ENCODE results near the gene ZNF672. TPM values are rescaled to one million over a fixed set of nuclear protein-coding genes. Genes with fewer than 3 reads are reported as not detected.
"Not testable (repeated sequence)": the region's sequence is repeated elsewhere in the genome, so short reads cannot be mapped to it uniquely, and the experiment has no call there.

Gene ZNF672
- total RNA-seq, 1 experiment from 2014 or later = 29.1 TPM

- no peak overlapping the region for H3K4me3 Mint-ChIP-seq (ENCODE audit: unreplicated experiment)
Measured at GRCh38 chr1:248802454-248802853, 35.6 kb upstream of the ZNF672 start.

GRCh38 chr1:248803501-248803900 is 34.5 kb upstream of the ZNF672 start:
- BruUV-seq (replicated peaks) = not testable (repeated sequence)

More at GRCh38 chr1:248802454-248802853, 35.6 kb upstream of the ZNF672 start:
- CTCF ChIA-PET = no interaction called here
- intact Hi-C loops (cut with micrococcal nuclease; ENCODE audit: unreplicated experiment) = no loop called here
- Histone ChIP-seq H3K9me3 (no peaks in the 10 kb centered on the region), H3K4me3 (ENCODE audit: low read depth, low read length) (no peak overlapping the region), H3K27me3 (replicated peaks; ENCODE audit: control insufficient read depth, insufficient read depth, low read length) (no peaks in the 10 kb centered on the region), H3K4me1 (no peaks in the 10 kb centered on the region), H3K36me3 (ENCODE audit: control insufficient read depth, insufficient read depth, low read length) (no peaks in the 10 kb centered on the region)
- BruUV-seq (replicated peaks) = no TSS peak
- Mint-ChIP-seq H3K27ac (ENCODE audit: unreplicated experiment) (no peak overlapping the region), H3K27me3 (ENCODE audit: insufficient read depth, unreplicated experiment) (peaks cover 3% of the 10 kb centered on the region), H3K36me3 (ENCODE audit: insufficient read depth, unreplicated experiment) (peaks cover 5% of the 10 kb centered on the region), H3K4me1 (ENCODE audit: low read depth, unreplicated experiment) (peaks cover 7% of the 10 kb centered on the region), H3K9me3 (ENCODE audit: unreplicated experiment) (peaks cover 13% of the 10 kb centered on the region)
- TF ChIP-seq CTCF (IDR thresholded peaks at IDR 0.05; ENCODE audit: insufficient read depth in 1 of 2, low read depth in 1 of 2, low read length in 1 of 2, severe bottlenecking in 1 of 2, unreplicated experiment in 1 of 2) = no peak
- no peak for DNase-seq
- POLR2A ChIA-PET = no interaction called here

GRCh38 chr1:248804771-248805681 is 33.0 kb upstream of the ZNF672 start:
- Histone ChIP-seq H3K9me3 (no peaks in the 10 kb centered on the region), H3K4me1 (no peaks in the 10 kb centered on the region), H3K36me3 (ENCODE audit: control insufficient read depth, insufficient read depth, low read length) (no peaks in the 10 kb centered on the region), H3K4me3 (ENCODE audit: low read depth, low read length) (no peak overlapping the region), H3K27me3 (replicated peaks; ENCODE audit: control insufficient read depth, insufficient read depth, low read length) (no peaks in the 10 kb centered on the region)
- Mint-ChIP-seq H3K4me3 (ENCODE audit: unreplicated experiment) (no peak overlapping the region), H3K9me3 (ENCODE audit: unreplicated experiment) (peaks cover 13% of the 10 kb centered on the region), H3K27me3 (ENCODE audit: insufficient read depth, unreplicated experiment) (peaks cover 3% of the 10 kb centered on the region), H3K27ac (ENCODE audit: unreplicated experiment) (peak overlapping the region; percentile 25), H3K36me3 (ENCODE audit: insufficient read depth, unreplicated experiment) (peaks cover 8% of the 10 kb centered on the region), H3K4me1 (ENCODE audit: low read depth, unreplicated experiment) (peaks cover 7% of the 10 kb centered on the region)
- DNase-seq = peak in 1 of 2 experiments; percentile 43
- BruUV-seq (replicated peaks) = no TSS peak
- POLR2A ChIA-PET = interaction anchor here (1.2 kb wide), 1 partner anchor 21 kb away, joined by 3 read pairs; no protein-coding TSS in a partner anchor
- TF ChIP-seq CTCF (IDR thresholded peaks at IDR 0.05; ENCODE audit: insufficient read depth in 1 of 2, low read depth in 1 of 2, low read length in 1 of 2, severe bottlenecking in 1 of 2, unreplicated experiment in 1 of 2) = no peak
- intact Hi-C loops (cut with micrococcal nuclease; ENCODE audit: unreplicated experiment) = loop anchor here (1.0 kb wide), 1 partner anchor 14 kb away; no protein-coding TSS in a partner anchor
- CTCF ChIA-PET = interaction anchor here (0.8 kb wide), 1 partner anchor 185 kb away, joined by 4 read pairs; no protein-coding TSS in a partner anchor

More at GRCh38 chr1:248803501-248803900, 34.5 kb upstream of the ZNF672 start:
- H3K4me1 ChIP-seq; intact Hi-C loops (cut with micrococcal nuclease; ENCODE audit: unreplicated experiment); H3K4me1 Mint-ChIP-seq (ENCODE audit: low read depth, unreplicated experiment); POLR2A ChIA-PET; H3K9me3 ChIP-seq; H3K27ac Mint-ChIP-seq (ENCODE audit: unreplicated experiment); CTCF ChIA-PET; H3K4me3 ChIP-seq (ENCODE audit: low read depth, low read length); H3K27me3 ChIP-seq (replicated peaks; ENCODE audit: control insufficient read depth, insufficient read depth, low read length); H3K4me3 Mint-ChIP-seq (ENCODE audit: unreplicated experiment); H3K27me3 Mint-ChIP-seq (ENCODE audit: insufficient read depth, unreplicated experiment); H3K36me3 Mint-ChIP-seq (ENCODE audit: insufficient read depth, unreplicated experiment); H3K36me3 ChIP-seq (ENCODE audit: control insufficient read depth, insufficient read depth, low read length); DNase-seq: not testable (repeated sequence)
- H3K9me3 Mint-ChIP-seq (ENCODE audit: unreplicated experiment) = peaks cover 13% of the 10 kb centered on the region

Measured in Caco-2 (cell line).